Activated naive CD8-positive, alpha-beta T cell (primary cell): Measurements from ENCODE around the gene BPIFB2.

Experiments used
- H3K27ac Mint-ChIP-seq: one replicate; pipeline ENCODE4 v1.8.0; 2021; ENCODE audit warnings: mixed read lengths
- H3K27me3 Mint-ChIP-seq: one replicate; pipeline ENCODE4 v1.8.0; 2021; ENCODE audit warnings: mixed read lengths
- H3K36me3 Mint-ChIP-seq: one replicate; pipeline ENCODE4 v1.8.0; 2021; ENCODE audit warnings: mixed read lengths
- H3K4me1 Mint-ChIP-seq: one replicate; pipeline ENCODE4 v1.8.0; 2021; ENCODE audit warnings: low read depth, mixed read lengths
- H3K4me3 Mint-ChIP-seq: one replicate; pipeline ENCODE4 v1.8.0; 2021; ENCODE audit warnings: mild to moderate bottlenecking, mixed read lengths
- H3K9me3 Mint-ChIP-seq: one replicate; pipeline ENCODE4 v1.8.0; 2021; ENCODE audit warnings: low read depth, mixed read lengths

Gene BPIFB2

GRCh38 chr20:32977281-32978008 is 30.1 kb upstream of the BPIFB2 start:
- Mint-ChIP-seq H3K4me1 (peaks cover 27% of the 10 kb centered on the region), H3K9me3 (no peaks in the 10 kb centered on the region), H3K27ac (no peak overlapping the region), H3K4me3 (no peak overlapping the region), H3K27me3 (no peaks in the 10 kb centered on the region), H3K36me3 (peaks cover 6% of the 10 kb centered on the region)

DNA sequence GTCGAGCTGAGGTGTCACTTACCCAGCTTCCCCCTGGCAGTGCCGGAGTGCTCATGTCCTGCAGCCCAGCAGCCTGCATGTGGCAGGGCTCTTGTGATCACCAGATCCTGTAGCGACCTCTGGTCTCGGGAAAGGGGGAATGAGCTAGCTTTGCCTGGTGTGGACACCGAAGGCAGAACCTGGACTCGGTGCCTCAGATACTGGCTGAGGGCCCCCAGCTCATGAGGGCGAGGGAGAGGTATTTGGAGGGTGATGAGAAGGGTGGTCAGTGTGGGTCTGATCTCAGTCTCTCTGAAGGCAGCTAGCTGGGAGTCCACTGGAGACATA is 29.5 kb upstream of the BPIFB2 start:
- H3K36me3 Mint-ChIP-seq: peaks cover 6% of the 10 kb centered on the region
- peaks cover 30% of the 10 kb centered on the region for H3K4me1 Mint-ChIP-seq
- H3K9me3 Mint-ChIP-seq: no peaks in the 10 kb centered on the region
- H3K27ac Mint-ChIP-seq: no peak overlapping the region
- H3K4me3 Mint-ChIP-seq: no peak overlapping the region
- no peaks in the 10 kb centered on the region for H3K27me3 Mint-ChIP-seq

- no peaks in the 10 kb centered on the region for H3K9me3 Mint-ChIP-seq
- H3K4me1 Mint-ChIP-seq: peaks cover 31% of the 10 kb centered on the region
- no peaks in the 10 kb centered on the region for H3K27me3 Mint-ChIP-seq
- no peak overlapping the region for H3K27ac Mint-ChIP-seq
- no peak overlapping the region for H3K4me3 Mint-ChIP-seq
- H3K36me3 Mint-ChIP-seq: peaks cover 2% of the 10 kb centered on the region
Measured at GRCh38 chr20:32979201-32979998, 28.1 kb upstream of the BPIFB2 start.

DNA sequence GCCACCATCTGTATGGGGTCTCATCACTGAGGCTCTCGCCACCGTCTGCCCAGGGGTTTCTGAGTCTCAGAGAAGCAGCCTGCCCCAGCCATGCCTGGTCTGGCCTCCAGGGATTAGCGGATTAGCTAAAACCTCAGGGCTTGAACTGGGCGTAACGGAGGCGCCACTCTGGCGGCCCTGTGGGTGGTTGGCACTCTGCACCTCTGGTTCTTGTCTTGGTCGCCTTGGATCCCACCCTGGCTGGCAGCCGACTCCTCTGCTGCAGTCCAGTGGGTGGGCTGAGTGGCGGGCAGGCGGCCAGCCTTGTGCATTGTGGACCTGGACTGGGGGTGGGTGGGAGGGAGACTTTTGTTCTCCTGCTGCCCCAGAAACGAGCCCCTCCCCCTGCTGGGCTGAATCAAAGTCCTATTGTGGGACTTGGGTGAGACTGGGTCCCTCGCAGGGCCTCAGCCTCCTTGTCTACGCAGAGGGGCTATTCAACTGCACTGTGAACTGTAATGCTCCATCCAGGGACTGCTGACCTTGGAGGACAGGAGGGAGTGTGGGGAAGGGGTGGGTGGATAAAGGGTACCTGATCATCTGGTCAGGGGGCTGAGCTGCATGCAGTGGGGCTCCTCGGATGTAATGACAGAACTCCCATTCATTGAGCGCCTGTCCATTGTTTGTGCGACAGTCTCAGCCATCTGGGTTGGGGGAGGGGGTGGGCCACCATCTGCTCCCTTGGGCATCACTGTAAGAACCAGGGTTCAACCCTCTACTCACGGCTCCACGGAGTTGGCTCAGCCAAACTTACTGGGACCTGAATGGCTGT is 27.2 kb upstream of the BPIFB2 start:
- H3K4me3 Mint-ChIP-seq: no peak overlapping the region
- H3K27me3 Mint-ChIP-seq: no peaks in the 10 kb centered on the region
- H3K36me3 Mint-ChIP-seq: peaks cover 2% of the 10 kb centered on the region
- H3K9me3 Mint-ChIP-seq: no peaks in the 10 kb centered on the region
- H3K27ac Mint-ChIP-seq: no peak overlapping the region
- H3K4me1 Mint-ChIP-seq: peaks cover 32% of the 10 kb centered on the region

DNA sequence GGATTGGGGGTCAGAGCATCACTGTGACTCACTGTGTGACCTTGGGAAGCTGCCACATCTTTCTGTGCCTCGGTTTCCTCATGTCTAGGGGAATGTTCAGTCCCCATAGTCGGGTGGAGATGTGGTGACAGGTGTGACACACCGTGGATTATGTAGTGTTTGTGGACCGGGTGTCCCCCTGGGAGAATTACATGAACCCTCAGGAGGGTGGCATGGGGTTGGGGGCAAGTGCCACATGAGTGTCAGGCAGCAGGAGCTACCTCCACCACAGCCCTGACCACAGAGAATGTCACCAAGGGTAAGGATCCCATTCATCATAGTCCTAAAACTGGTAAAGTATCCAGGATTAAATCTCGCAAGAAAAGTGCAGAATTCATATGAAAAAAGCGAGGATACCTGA is 26.5 kb upstream of the BPIFB2 start:
- H3K27me3 Mint-ChIP-seq: no peaks in the 10 kb centered on the region
- H3K36me3 Mint-ChIP-seq: peaks cover 2% of the 10 kb centered on the region
- H3K4me1 Mint-ChIP-seq: peaks cover 32% of the 10 kb centered on the region
- H3K9me3 Mint-ChIP-seq: no peaks in the 10 kb centered on the region
- H3K4me3 Mint-ChIP-seq: no peak overlapping the region
- H3K27ac Mint-ChIP-seq: no peak overlapping the region

- H3K27me3 Mint-ChIP-seq: no peaks in the 10 kb centered on the region
- peaks cover 19% of the 10 kb centered on the region for H3K4me1 Mint-ChIP-seq
- no peak overlapping the region for H3K4me3 Mint-ChIP-seq
- no peaks in the 10 kb centered on the region for H3K9me3 Mint-ChIP-seq
- no peaks in the 10 kb centered on the region for H3K36me3 Mint-ChIP-seq
- no peak overlapping the region for H3K27ac Mint-ChIP-seq
Measured at GRCh38 chr20:32982617-32983458, 24.7 kb upstream of the BPIFB2 start.

GRCh38 chr20:32983459-32984112 is 23.9 kb upstream of the BPIFB2 start:
- Mint-ChIP-seq H3K4me3 (no peak overlapping the region), H3K36me3 (no peaks in the 10 kb centered on the region), H3K9me3 (no peaks in the 10 kb centered on the region), H3K27ac (peak overlapping the region; percentile 6), H3K4me1 (peaks cover 15% of the 10 kb centered on the region), H3K27me3 (no peaks in the 10 kb centered on the region)

DNA sequence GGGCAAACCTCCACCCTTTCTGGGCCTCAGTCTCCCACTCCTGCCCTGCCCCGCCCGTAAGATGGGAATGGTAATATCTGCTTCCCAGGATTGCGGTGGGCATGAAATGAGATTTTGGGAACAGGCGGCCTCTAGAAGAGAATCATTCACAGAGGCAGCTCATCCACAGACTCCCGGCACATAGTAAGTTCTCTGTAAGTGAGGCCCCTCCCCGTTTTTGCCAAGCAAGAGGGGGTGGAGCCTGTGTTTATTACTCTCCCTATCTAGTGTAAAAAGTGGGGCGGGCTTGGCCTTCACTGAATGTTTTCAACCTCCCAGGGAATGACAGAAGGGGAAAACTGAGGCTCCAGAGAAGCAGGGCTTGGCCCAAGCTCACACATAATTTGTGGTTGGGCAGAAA is 23.3 kb upstream of the BPIFB2 start:
- H3K4me3 Mint-ChIP-seq: no peak overlapping the region
- no peaks in the 10 kb centered on the region for H3K36me3 Mint-ChIP-seq
- no peak overlapping the region for H3K27ac Mint-ChIP-seq
- H3K27me3 Mint-ChIP-seq: no peaks in the 10 kb centered on the region
- no peaks in the 10 kb centered on the region for H3K9me3 Mint-ChIP-seq
- peaks cover 11% of the 10 kb centered on the region for H3K4me1 Mint-ChIP-seq

DNA sequence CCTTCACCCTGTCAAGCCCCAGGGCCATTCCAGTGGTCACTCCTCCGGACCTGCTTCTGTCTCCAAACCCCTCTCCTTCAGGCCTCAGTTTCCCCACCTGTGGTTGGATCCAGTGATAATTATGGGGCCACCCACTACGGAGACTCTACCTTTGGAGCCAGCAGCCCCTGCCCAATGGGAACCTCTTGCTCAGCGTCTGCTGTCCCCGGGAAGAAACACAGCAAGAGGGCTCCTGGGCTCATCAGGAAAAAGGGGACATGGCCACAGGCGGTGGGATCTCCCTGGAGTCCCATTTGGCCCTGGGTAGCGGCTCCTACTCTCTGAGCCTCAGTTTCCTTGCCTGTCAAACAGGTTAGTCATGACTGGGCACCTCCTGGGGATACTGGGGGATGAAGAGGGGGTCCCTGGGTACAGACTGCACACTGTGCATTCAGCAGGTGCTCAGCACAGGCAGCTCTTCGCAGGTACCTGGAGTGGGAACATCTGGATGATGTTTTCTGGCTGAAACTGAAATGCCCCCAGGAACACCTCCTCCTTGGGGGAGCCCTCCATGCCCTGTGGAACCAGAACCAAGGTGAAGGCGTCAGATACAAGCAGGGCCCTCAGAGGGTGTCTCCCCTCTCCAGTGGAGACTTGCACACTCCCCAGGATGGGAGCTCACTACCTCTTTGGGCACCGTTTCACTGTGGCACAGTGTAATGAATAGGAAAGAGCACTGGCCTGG is 22.7 kb upstream of the BPIFB2 start:
- peaks cover 13% of the 10 kb centered on the region for H3K4me1 Mint-ChIP-seq
- no peaks in the 10 kb centered on the region for H3K9me3 Mint-ChIP-seq
- H3K36me3 Mint-ChIP-seq: no peaks in the 10 kb centered on the region
- no peak overlapping the region for H3K4me3 Mint-ChIP-seq
- H3K27me3 Mint-ChIP-seq: no peaks in the 10 kb centered on the region
- H3K27ac Mint-ChIP-seq: no peak overlapping the region

GRCh38 chr20:32985596-32985995 is 21.9 kb upstream of the BPIFB2 start:
- Mint-ChIP-seq H3K9me3 (no peaks in the 10 kb centered on the region), H3K27ac (no peak overlapping the region), H3K4me3 (no peak overlapping the region), H3K27me3 (no peaks in the 10 kb centered on the region), H3K36me3 (no peaks in the 10 kb centered on the region), H3K4me1 (peaks cover 14% of the 10 kb centered on the region)

DNA sequence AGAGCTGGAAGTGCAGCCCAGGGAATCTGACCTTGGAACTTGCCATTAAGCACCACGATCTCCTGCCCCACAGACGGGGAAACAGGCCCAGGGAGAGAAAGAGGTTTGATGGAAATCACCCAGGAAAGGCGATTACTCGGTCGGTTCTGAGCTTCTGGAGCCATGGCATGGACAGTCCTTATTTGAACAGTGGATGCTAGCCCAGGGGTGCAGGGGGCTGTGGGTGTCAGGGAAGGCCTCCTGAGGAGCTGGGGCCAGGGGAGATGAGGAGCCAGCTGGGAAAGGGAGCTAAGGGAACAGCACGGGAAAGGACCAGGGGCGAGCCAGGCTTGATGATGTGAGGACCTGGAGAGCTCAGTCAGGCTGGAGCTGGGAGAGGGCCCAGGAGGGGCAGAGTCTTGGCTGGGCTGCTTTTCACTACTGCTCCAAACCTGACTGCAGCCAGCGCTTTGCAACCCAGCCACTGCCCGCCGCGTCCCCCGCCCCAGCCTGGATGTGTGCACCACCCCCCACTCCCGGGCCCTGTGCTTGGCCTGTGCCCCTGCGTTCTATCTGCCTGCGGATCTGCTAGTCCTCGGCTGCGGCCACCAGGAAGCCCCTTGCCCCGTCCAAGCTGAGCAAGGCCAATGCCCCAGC is 21.1 kb upstream of the BPIFB2 start:
- H3K4me1 Mint-ChIP-seq: peaks cover 17% of the 10 kb centered on the region
- H3K9me3 Mint-ChIP-seq: no peaks in the 10 kb centered on the region
- H3K27ac Mint-ChIP-seq: no peak overlapping the region
- no peak overlapping the region for H3K4me3 Mint-ChIP-seq
- no peaks in the 10 kb centered on the region for H3K27me3 Mint-ChIP-seq
- H3K36me3 Mint-ChIP-seq: no peaks in the 10 kb centered on the region

GRCh38 chr20:32987044-32987825 is 20.3 kb upstream of the BPIFB2 start:
- no peak overlapping the region for H3K27ac Mint-ChIP-seq

GRCh38 chr20:32988008-32988407 is 19.5 kb upstream of the BPIFB2 start:
- Mint-ChIP-seq H3K9me3 (no peaks in the 10 kb centered on the region), H3K27ac (no peak overlapping the region), H3K4me3 (no peak overlapping the region), H3K4me1 (peaks cover 29% of the 10 kb centered on the region), H3K36me3 (no peaks in the 10 kb centered on the region), H3K27me3 (no peaks in the 10 kb centered on the region)

More at GRCh38 chr20:32987044-32987825, 20.3 kb upstream of the BPIFB2 start:
- no peaks in the 10 kb centered on the region for H3K27me3 Mint-ChIP-seq
- peaks cover 25% of the 10 kb centered on the region for H3K4me1 Mint-ChIP-seq
- H3K9me3 Mint-ChIP-seq: no peaks in the 10 kb centered on the region
- H3K36me3 Mint-ChIP-seq: no peaks in the 10 kb centered on the region
- no peak overlapping the region for H3K4me3 Mint-ChIP-seq
